Measurements from ENCODE around the gene RPL36. TPM values are rescaled to one million over a fixed set of nuclear protein-coding genes. Genes with fewer than 3 reads are reported as not detected.

RPL36 gene
- total and polyA plus RNA-seq, 9 of the 15 experiments (the other 6 are each of a cell fraction or from before 2014, with no cell fraction given), result 350 to 3,412 (median 1,507) TPM

DNA sequence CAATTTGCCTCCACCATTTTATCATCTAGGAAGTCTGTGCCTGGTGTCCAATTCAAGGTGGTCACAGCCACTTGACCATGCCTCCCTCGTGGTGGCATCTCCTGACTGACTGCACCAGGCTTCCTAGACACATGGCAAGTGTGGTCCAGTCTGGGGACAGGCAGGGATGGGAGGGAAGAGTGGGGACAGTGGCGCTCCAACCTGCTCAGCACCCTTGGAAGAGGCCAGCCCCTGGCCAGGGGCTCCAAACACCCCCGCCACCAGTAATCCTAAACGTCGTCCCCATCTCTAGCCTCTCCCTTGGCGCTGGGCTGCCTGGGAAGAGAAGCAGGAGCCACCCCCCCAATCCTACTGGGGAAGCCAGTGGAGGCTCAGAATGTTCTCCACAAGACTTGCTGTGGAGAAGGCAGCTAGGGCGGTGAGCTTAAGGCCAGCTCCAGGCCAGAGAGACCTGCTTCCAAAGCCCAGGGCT is 2.7 kb downstream of the RPL36 start (continued):
- TF ChIP-seq RAD21 (CRISPR knock-in tag; conservative IDR thresholded peaks at IDR 0.05 in 1 of 2, IDR thresholded peaks at IDR 0.05 in 1 of 2) (no peak), ZNF263 (CRISPR knock-in tag; IDR thresholded peaks at IDR 0.05; ENCODE audit: borderline replicate concordance) (no peak), ZNF224 (CRISPR knock-in tag; IDR thresholded peaks at IDR 0.05) (no peak), RAD51 (IDR thresholded peaks at IDR 0.05; ENCODE audit: borderline replicate concordance, low read depth) (no peak), ZNF431 (CRISPR knock-in tag; IDR thresholded peaks at IDR 0.05) (peak; percentile 25; the same call in 1 of the 2 replicates), HDAC2 (IDR thresholded peaks at IDR 0.05) (no peak), MTF1 (CRISPR knock-in tag; IDR thresholded peaks at IDR 0.05; ENCODE audit: borderline replicate concordance) (no peak), SRSF7 (optimal IDR thresholded peaks at IDR 0.05; ENCODE audit: low read depth, low read length) (no peak), RUNX1 (IDR thresholded peaks at IDR 0.05; ENCODE audit: low read depth) (0 out of 2 replicates have a peak, but pooled peaks have one; percentile 21), POLR2A (conservative IDR thresholded peaks at IDR 0.05) (0 out of 2 replicates have a peak, but pooled peaks have one; percentile 54), RBM34 (IDR thresholded peaks at IDR 0.05; ENCODE audit: borderline replicate concordance, insufficient read depth, low read length) (no peak), POLR2AphosphoS5 (IDR thresholded peaks at IDR 0.05; ENCODE audit: control insufficient read depth, insufficient read depth, low read depth, low read length) (peak; percentile 57), PCBP1 (IDR thresholded peaks at IDR 0.05; ENCODE audit: low read depth, low read length, poor library complexity, severe bottlenecking) (no peak), ZNF316 (IDR thresholded peaks at IDR 0.05) (no peak), YBX1 (IDR thresholded peaks at IDR 0.05) (no peak), NR2C2 (CRISPR knock-in tag; IDR thresholded peaks at IDR 0.05) (no peak), NR2C2 (tag; IDR thresholded peaks at IDR 0.05) (no peak)
- TF ChIP-seq, protein P1, sequence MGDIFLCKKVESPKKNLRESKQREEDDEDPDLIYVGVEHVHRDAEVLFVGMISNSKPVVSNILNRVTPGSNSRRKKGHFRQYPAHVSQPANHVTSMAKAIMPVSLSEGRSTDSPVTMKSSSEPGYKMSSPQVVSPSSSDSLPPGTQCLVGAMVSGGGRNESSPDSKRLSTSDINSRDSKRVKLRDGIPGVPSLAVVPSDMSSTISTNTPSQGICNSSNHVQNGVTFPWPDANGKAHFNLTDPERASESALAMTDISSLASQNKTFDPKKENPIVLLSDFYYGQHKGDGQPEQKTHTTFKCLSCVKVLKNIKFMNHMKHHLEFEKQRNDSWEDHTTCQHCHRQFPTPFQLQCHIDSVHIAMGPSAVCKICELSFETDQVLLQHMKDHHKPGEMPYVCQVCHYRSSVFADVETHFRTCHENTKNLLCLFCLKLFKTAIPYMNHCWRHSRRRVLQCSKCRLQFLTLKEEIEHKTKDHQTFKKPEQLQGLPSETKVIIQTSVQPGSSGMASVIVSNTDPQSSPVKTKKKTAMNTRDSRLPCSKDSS (IDR thresholded peaks at IDR 0.05; ENCODE audit: low read depth, partially characterized antibody), result no peak
- TF ChIP-seq, protein P2, sequence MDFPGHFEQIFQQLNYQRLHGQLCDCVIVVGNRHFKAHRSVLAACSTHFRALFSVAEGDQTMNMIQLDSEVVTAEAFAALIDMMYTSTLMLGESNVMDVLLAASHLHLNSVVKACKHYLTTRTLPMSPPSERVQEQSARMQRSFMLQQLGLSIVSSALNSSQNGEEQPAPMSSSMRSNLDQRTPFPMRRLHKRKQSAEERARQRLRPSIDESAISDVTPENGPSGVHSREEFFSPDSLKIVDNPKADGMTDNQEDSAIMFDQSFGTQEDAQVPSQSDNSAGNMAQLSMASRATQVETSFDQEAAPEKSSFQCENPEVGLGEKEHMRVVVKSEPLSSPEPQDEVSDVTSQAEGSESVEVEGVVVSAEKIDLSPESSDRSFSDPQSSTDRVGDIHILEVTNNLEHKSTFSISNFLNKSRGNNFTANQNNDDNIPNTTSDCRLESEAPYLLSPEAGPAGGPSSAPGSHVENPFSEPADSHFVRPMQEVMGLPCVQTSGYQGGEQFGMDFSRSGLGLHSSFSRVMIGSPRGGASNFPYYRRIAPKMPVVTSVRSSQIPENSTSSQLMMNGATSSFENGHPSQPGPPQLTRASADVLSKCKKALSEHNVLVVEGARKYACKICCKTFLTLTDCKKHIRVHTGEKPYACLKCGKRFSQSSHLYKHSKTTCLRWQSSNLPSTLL (IDR thresholded peaks at IDR 0.05), result no peak
- TF ChIP-seq, protein P3, sequence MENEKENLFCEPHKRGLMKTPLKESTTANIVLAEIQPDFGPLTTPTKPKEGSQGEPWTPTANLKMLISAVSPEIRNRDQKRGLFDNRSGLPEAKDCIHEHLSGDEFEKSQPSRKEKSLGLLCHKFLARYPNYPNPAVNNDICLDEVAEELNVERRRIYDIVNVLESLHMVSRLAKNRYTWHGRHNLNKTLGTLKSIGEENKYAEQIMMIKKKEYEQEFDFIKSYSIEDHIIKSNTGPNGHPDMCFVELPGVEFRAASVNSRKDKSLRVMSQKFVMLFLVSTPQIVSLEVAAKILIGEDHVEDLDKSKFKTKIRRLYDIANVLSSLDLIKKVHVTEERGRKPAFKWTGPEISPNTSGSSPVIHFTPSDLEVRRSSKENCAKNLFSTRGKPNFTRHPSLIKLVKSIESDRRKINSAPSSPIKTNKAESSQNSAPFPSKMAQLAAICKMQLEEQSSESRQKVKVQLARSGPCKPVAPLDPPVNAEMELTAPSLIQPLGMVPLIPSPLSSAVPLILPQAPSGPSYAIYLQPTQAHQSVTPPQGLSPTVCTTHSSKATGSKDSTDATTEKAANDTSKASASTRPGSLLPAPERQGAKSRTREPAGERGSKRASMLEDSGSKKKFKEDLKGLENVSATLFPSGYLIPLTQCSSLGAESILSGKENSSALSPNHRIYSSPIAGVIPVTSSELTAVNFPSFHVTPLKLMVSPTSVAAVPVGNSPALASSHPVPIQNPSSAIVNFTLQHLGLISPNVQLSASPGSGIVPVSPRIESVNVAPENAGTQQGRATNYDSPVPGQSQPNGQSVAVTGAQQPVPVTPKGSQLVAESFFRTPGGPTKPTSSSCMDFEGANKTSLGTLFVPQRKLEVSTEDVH (IDR thresholded peaks at IDR 0.05; ENCODE audit: low read depth, partially characterized antibody), result no peak
- TF ChIP-seq, protein P4, sequence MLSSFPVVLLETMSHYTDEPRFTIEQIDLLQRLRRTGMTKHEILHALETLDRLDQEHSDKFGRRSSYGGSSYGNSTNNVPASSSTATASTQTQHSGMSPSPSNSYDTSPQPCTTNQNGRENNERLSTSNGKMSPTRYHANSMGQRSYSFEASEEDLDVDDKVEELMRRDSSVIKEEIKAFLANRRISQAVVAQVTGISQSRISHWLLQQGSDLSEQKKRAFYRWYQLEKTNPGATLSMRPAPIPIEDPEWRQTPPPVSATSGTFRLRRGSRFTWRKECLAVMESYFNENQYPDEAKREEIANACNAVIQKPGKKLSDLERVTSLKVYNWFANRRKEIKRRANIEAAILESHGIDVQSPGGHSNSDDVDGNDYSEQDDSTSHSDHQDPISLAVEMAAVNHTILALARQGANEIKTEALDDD (IDR thresholded peaks at IDR 0.05), result no peak

Data from K562 (cell line).